GM23248 (cell line): ENCODE measurements around the gene ISG15.
"Not testable (repeated sequence)": the region's sequence is repeated elsewhere in the genome, so short reads cannot be mapped to it uniquely, and the experiment has no call there.

ENCODE experiments used
- EZH2 ChIP-seq: fragments of 200-600 bp; sonication (generic); IDR thresholded peaks from 2 replicates; pipeline ENCODE4 v1.6.1; 2018; ENCODE audit warnings: antibody characterized with exemption, mild to moderate bottlenecking; ENCODE audit not compliant: insufficient read depth, poor library complexity, severe bottlenecking
- EZH2phosphoT487 ChIP-seq: fragments of 200-600 bp; sonication (generic); IDR thresholded peaks from 2 replicates; pipeline ENCODE4 v1.6.1; 2018; ENCODE audit warnings: antibody characterized with exemption, moderate library complexity, mild to moderate bottlenecking, low read depth; ENCODE audit not compliant: insufficient read depth

DNA sequence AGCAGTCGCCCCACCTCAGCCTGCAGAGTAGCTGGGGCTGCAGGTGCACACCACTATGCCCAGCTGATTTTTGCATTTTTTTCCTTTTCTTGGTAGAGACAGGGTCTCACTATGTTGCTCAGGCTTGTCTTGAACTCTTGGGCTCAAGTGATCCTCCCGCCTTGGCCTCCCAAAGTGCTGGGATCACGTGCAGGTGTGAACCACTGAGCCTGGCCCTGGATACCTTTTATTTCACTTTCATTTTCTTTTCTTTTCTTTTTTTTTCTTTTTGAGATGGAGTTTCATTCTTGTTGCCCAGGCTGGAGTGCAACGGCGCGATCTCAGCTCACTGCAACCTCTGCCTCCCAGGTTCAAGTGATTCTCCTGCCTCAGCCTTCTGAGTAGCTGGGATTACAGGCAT is 22.0 kb upstream of the ISG15 start:
- not testable (repeated sequence) for TF ChIP-seq EZH2phosphoT487, EZH2
